ENCODE data around the gene IFT57. TPM values are rescaled to one million over a fixed set of nuclear protein-coding genes. Genes with fewer than 3 reads are reported as not detected.
"Not testable (repeated sequence)": the region's sequence is repeated elsewhere in the genome, so short reads cannot be mapped to it uniquely, and the experiment has no call there.

IFT57 gene
- total RNA-seq (2021) (24.8 to 32.1 TPM (median 28.4 TPM) in 3 replicates), Bru-seq, nascent RNA (percentile 59 among the genes with signal in this experiment)
- long read RNA-seq, experiment 1, transcript IFT57-201 (11 exons, 3,203 nt) = major isoform, 126 of 140 reads
- long read RNA-seq, experiment 1, partial matches to known transcripts = 4 of 140 reads
- long read RNA-seq, experiment 1, other reads (novel, unspliced or antisense) = 9 of 140 reads
- long read RNA-seq, experiment 2, transcript IFT57-201 (11 exons, 3,203 nt) = major isoform, 19 of 24 reads
- long read RNA-seq, experiment 2, partial matches to known transcripts = 2 of 24 reads
- long read RNA-seq, experiment 2, other reads (novel, unspliced or antisense) = 3 of 24 reads
- long read RNA-seq, experiment 3, transcript IFT57-201 (11 exons, 3,203 nt) = major isoform, 287 of 305 reads
- long read RNA-seq, experiment 3, partial matches to known transcripts = 4 of 305 reads
- long read RNA-seq, experiment 3, other reads (novel, unspliced or antisense) = 12 of 305 reads

GRCh38 chr3:108221911-108222852, at the start of gene IFT57:
TSS of gene IFT57 (minus strand) at chr3:108222424. CDS start at chr3:108222322, 102 bp downstream.
- no peak for TF ChIP-seq ZNF232 (CRISPR knock-in tag; IDR thresholded peaks at IDR 0.05)
- TF ChIP-seq MAX (CRISPR knock-in tag; IDR thresholded peaks at IDR 0.05) = peak; percentile 77
- 0 out of 2 replicates have a peak, but pooled peaks have one; percentile 16 for TF ChIP-seq FOXP1 (CRISPR knock-in tag; IDR thresholded peaks at IDR 0.05; ENCODE audit: borderline replicate concordance)
- no peak for TF ChIP-seq CTCF (IDR thresholded peaks at IDR 0.05)
- TF ChIP-seq ARID4B (CRISPR knock-in tag; IDR thresholded peaks at IDR 0.05; ENCODE audit: borderline replicate concordance) = peak; percentile 72; the same call in 1 of the 2 replicates
- no peak for TF ChIP-seq ZMAT4 (CRISPR knock-in tag; IDR thresholded peaks at IDR 0.05)
- TF ChIP-seq ZBTB21 (CRISPR knock-in tag; IDR thresholded peaks at IDR 0.05; ENCODE audit: borderline replicate concordance) = peak; percentile 86; the same call in 1 of the 2 replicates
- peak; percentile 75 for TF ChIP-seq SP1 (CRISPR knock-in tag; conservative IDR thresholded peaks at IDR 0.05)
- Mint-ChIP-seq H3K36me3 (no peaks in the 10 kb centered on the region), H3K4me1 (peaks cover 22% of the 10 kb centered on the region), H3K4me3 (peak within 1 kb of the TSS; percentile 97), H3K27me3 (ENCODE audit: low read depth) (no peaks in the 10 kb centered on the region; the same call in 1 of the 2 replicates), H3K9me3 (no peaks in the 10 kb centered on the region), H3K27ac (peak within 1 kb of the TSS; percentile 84)
- peak; percentile 97 for DNase-seq (ENCODE audit: low spot score)
- CTCF ChIA-PET = interaction anchor here (2.1 kb wide), 1 partner anchor 256 kb away, joined by 7 read pairs; no protein-coding TSS in a partner anchor
- ATAC-seq = peak; percentile 98
- POLR2A ChIA-PET = interaction anchor here (1.3 kb wide), 1 partner anchor 367 kb away, joined by 3 read pairs; the partner anchor contains the start of genes CIP2A and DZIP3

GRCh38 chr3:108271626-108272025, 49.4 kb upstream of the IFT57 start:
- no peaks in the 10 kb centered on the region for H3K27me3 Mint-ChIP-seq (ENCODE audit: low read depth)
- no peak overlapping the region for H3K27ac Mint-ChIP-seq
- DNase-seq (ENCODE audit: low spot score) (no peak), ATAC-seq (no peak)
- POLR2A ChIA-PET = no interaction called here
- no peak for TF ChIP-seq USF1 (CRISPR knock-in tag; IDR thresholded peaks at IDR 0.05)
- TF ChIP-seq JAZF1 (CRISPR knock-in tag; IDR thresholded peaks at IDR 0.05) = no peak
- no peak for TF ChIP-seq EMX1 (CRISPR knock-in tag; IDR thresholded peaks at IDR 0.05)
- no peak for TF ChIP-seq ERG (CRISPR knock-in tag; IDR thresholded peaks at IDR 0.05)
- no peak for TF ChIP-seq CTCF (IDR thresholded peaks at IDR 0.05)
- no peak for TF ChIP-seq ZNF671 (CRISPR knock-in tag; IDR thresholded peaks at IDR 0.05)
- H3K9me3 Mint-ChIP-seq = peaks cover 27% of the 10 kb centered on the region
- peaks cover 14% of the 10 kb centered on the region for H3K36me3 Mint-ChIP-seq
- H3K4me1 Mint-ChIP-seq = peaks cover 7% of the 10 kb centered on the region
- H3K4me3 Mint-ChIP-seq = no peak overlapping the region
- CTCF ChIA-PET = no interaction called here

GRCh38 chr3:108268235-108268634, 46.0 kb upstream of the IFT57 start:
- H3K27me3 Mint-ChIP-seq (ENCODE audit: low read depth); H3K27ac Mint-ChIP-seq; ATAC-seq: not testable (repeated sequence)

More at GRCh38 chr3:108268235-108268634, 46.0 kb upstream of the IFT57 start:
- DNase-seq (ENCODE audit: low spot score); H3K4me3 Mint-ChIP-seq; H3K4me1 Mint-ChIP-seq; CTCF ChIA-PET; POLR2A ChIA-PET: not testable (repeated sequence)
- Mint-ChIP-seq H3K36me3 (peaks cover 14% of the 10 kb centered on the region), H3K9me3 (peaks cover 27% of the 10 kb centered on the region)
